ENCODE measurements around the gene KIAA0319L.

GRCh38 chr1:35406103-35406502 lies 151.1 kb downstream of the KIAA0319L start:
- TF ChIP-seq POLR2AphosphoS5 (IDR thresholded peaks at IDR 0.05; ENCODE audit: borderline replicate concordance, low read depth, low read length), result no peak
- TF ChIP-seq EZH2 (IDR thresholded peaks at IDR 0.05), result no peak
- TF ChIP-seq FOXP2 (optimal IDR thresholded peaks at IDR 0.05; ENCODE audit: control extremely low read depth, extremely low read length, insufficient read depth), result no peak
